PC-9 (cell line): ENCODE measurements around the gene STK38L.

Source experiments
- EZH2 ChIP-seq: fragments of 200-600 bp; sonication (generic); IDR thresholded peaks from 2 replicates; pipeline ENCODE4 v1.8.0; 2017; ENCODE audit warnings: antibody characterized with exemption, low read depth
- TF ChIP-seq, protein P1 (sequence below): fragments of 200-600 bp; sonication (generic); conservative IDR thresholded peaks from 2 replicates; pipeline ENCODE4 v1.6.1; 2017; ENCODE audit warnings: mixed run types, antibody characterized with exemption, mild to moderate bottlenecking, moderate library complexity

DNA sequence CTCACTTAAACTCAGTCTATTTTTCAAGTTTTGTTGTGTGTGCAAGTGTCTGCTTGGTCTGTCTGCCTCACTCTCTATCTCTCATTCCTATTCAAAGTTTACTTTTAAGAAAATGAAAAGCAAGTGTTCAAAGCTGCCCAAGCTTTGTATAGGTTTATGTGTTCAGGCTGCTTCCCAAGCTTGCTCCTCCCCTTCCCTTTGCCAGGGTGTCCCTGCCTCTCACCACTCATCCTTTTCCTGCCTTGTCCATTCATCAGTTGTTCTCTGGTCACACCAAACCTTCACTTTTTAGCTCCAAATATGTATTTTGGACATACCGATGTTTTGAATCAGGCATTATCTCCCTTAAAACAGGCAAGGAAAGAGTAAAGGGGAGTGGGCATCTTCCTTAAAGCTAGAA is 41.3 kb downstream of the STK38L start:
- TF ChIP-seq, protein P1, sequence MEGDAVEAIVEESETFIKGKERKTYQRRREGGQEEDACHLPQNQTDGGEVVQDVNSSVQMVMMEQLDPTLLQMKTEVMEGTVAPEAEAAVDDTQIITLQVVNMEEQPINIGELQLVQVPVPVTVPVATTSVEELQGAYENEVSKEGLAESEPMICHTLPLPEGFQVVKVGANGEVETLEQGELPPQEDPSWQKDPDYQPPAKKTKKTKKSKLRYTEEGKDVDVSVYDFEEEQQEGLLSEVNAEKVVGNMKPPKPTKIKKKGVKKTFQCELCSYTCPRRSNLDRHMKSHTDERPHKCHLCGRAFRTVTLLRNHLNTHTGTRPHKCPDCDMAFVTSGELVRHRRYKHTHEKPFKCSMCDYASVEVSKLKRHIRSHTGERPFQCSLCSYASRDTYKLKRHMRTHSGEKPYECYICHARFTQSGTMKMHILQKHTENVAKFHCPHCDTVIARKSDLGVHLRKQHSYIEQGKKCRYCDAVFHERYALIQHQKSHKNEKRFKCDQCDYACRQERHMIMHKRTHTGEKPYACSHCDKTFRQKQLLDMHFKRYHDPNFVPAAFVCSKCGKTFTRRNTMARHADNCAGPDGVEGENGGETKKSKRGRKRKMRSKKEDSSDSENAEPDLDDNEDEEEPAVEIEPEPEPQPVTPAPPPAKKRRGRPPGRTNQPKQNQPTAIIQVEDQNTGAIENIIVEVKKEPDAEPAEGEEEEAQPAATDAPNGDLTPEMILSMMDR = no peak
- no peak for TF ChIP-seq EZH2
